ENCODE results near the gene RSL1D1.
A peak's percentile ranks its signal among the peaks of the same experiment; 100 is the strongest.
"Not testable (repeated sequence)": the region's sequence is repeated elsewhere in the genome, so short reads cannot be mapped to it uniquely, and the experiment has no call there.

The RSL1D1 gene

DNA sequence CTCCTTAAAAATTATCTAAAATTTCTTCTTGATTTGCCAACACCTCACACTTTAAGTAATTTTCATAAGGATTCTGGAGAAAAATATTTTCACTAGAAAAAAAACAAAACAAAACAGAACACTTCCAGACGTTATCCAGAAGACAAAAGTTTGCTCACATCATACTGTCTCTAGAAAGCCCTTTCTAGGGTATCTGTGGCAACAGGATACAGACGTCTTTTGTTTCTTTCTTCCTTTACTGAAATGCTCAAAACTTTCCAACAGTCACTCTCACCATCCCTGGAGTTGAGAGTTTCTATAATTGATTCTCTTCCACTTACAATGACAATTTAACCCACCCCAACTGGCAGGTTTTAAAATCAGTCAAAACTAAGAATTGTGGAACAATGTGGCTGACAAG lies 56.9 kb downstream of the RSL1D1 start:
- TF ChIP-seq, protein P1, sequence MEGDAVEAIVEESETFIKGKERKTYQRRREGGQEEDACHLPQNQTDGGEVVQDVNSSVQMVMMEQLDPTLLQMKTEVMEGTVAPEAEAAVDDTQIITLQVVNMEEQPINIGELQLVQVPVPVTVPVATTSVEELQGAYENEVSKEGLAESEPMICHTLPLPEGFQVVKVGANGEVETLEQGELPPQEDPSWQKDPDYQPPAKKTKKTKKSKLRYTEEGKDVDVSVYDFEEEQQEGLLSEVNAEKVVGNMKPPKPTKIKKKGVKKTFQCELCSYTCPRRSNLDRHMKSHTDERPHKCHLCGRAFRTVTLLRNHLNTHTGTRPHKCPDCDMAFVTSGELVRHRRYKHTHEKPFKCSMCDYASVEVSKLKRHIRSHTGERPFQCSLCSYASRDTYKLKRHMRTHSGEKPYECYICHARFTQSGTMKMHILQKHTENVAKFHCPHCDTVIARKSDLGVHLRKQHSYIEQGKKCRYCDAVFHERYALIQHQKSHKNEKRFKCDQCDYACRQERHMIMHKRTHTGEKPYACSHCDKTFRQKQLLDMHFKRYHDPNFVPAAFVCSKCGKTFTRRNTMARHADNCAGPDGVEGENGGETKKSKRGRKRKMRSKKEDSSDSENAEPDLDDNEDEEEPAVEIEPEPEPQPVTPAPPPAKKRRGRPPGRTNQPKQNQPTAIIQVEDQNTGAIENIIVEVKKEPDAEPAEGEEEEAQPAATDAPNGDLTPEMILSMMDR (IDR thresholded peaks at IDR 0.05; ENCODE audit: insufficient read depth, missing control alignments) = no peak
- no peak for DNase-seq (ENCODE audit: insufficient read length, low spot score)
- no peak for FAIRE-seq

DNA sequence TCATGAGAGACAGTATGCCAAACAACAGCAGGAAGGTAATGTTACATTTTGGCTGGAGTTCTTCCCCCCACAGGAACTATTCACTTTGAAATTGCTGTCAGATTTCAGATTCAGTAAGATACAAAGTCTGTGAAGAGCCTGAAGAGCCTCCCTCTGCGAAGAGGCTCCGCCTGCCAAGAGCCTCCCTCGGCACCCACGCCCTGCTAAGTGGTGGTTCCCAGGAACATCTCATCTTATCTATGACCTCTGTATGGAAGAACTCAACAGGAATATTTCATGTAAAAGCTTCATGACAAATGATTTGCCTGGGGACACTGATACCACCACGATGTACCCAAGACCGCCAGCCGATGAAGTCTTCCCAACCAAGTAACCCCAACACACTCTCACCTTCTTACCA lies 57.5 kb downstream of the RSL1D1 start:
- TF ChIP-seq, protein P1 (IDR thresholded peaks at IDR 0.05; ENCODE audit: insufficient read depth, missing control alignments) = no peak
- FAIRE-seq (no peak), DNase-seq (ENCODE audit: insufficient read length, low spot score) (no peak)

DNA sequence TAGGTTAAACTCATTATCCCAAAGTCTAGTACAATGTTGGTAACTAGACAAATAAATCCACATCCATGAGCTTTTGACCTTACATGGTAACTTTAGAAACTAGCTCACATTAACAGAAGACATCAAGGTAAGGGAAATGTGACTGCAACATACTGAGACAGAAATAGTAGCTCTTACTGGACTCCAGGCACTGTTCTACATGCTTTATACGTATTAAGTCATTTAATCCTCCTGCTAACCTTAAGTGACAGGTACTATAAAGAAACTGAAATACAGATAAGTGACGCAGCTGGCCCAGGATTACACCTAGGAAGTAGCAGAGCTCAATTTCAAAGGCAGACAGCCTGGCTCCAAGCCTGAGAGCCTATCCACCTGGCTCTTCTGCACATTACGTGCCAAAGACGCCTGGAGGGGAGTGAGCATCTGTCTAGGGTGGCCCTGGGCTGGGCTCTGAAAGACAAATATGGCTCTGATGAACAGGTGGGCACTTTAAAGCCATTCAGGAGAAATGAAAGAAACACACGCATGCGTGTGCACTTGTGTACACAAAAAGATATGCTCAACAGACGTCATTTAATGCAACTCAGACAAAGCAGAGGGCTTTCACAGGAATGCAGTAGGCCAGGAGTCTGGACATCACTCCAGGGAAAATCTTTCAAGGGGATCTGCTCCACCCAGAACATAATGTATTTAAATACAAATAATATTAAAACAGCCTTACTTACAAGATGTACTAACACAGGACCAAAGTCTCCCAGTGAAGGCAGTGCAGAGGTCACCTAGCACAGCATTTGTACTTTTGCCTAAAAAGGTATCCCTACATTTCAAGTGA lies 58.7 kb downstream of the RSL1D1 start:
- FAIRE-seq = no peak
- peak; percentile 44 for DNase-seq (ENCODE audit: insufficient read length, low spot score)
- TF ChIP-seq, protein P1 (IDR thresholded peaks at IDR 0.05; ENCODE audit: insufficient read depth, missing control alignments) = no peak

DNA sequence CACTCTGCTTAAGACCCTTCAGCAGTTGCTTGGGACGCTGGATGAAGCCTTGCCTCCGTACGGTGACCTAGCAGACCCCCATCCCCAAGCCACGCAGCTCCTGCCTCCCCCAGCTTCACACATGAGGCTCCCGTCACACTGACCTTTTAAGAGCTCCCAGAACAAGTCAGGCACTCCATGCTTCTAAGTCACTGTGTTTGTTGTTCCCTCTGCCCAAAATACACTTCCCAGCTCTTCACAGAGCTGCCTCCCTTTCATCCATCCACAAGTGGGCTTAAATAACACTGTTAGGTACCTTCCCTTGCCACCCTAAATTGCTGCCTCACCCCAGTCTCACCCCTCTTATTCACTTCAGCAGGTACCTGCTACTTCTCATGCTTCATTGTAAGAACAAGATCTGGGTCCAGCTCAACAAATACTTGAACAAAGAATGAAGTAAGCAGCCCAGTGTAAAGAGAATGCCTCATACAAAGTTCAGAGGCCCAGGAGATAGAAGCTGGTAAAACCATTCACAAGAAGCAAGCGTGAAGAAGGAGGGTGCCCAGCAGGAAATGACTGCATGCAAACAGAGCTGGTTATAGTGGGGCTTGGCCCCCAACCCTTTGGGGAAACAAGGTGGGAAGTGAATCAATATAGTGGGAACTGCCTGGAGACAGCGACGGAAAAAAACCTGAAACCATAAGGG lies 60.1 kb downstream of the RSL1D1 start:
- FAIRE-seq (no peak), DNase-seq (ENCODE audit: insufficient read length, low spot score) (no peak)
- TF ChIP-seq, protein P1 (IDR thresholded peaks at IDR 0.05; ENCODE audit: insufficient read depth, missing control alignments) = no peak

DNA sequence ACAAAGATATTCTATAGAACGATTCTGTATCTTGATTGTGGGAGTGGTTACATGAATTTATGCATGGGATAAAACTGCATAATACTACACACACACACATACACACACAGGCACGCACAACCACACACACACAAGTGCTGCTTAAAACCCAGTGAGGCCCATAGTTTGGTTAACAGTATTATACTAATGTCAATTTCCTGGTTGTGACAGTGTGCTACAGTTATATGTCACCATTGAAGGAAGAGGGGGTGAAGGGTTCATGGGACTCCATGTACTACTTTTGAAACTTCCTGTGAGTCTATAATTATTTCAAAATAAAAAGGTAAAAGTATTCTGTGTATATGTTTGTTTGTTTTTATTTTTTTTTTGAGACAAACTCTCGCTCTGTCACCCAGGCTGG lies 62.4 kb downstream of the RSL1D1 start:
- no peak for FAIRE-seq
- TF ChIP-seq, protein P1 (IDR thresholded peaks at IDR 0.05; ENCODE audit: insufficient read depth, missing control alignments) = no peak
- DNase-seq (ENCODE audit: insufficient read length, low spot score) = no peak

DNA sequence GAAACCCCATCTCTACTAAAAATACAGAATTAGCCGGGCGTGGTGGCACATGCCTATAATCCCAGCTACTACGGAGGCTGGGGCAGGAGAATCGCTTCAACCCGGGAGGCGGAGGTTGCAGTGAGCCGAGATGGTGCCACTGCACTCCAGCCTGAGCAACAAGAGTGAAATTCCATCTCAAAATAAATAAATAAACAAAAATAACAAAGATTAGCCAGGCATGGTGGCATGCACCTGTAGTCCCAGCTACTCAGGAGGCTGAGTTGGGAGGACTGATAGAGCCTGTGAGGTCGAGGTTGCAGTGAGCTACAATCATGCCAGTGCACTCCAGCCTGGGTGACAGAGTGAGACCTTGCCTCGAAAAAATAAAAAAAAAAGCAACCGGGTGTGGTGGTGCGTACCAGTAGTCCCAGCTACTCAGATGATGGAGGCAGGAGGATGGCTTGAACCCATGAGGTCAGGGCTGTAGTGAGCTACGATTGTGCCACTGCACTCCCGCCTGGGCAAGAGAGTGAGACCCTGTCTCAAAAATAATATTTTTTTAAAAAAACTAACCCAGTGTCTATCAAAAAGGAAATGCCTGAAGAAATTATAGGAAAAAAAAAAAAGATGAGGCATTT lies 66.3 kb downstream of the RSL1D1 start:
- FAIRE-seq; DNase-seq (ENCODE audit: insufficient read length, low spot score): not testable (repeated sequence)

DNA sequence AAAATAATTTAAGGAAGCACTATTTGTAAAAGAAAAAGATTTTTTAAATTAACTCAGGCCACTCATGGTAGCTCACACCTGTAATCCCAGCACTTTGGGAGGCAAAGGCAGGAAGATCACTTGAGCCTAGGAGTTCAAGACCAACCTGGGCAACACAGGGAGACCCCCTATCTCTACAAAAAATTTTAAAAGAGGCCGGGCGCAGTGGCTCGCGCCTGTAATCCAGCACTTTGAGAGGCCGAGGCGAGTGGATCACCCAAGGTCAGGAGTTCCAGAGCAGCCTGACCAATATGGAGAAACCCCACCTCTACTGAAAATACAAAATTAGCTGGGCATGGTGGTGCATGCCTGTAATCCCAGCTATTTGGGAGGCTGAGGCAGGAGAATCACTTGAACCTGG lies 67.0 kb downstream of the RSL1D1 start:
- not testable (repeated sequence) for FAIRE-seq; DNase-seq (ENCODE audit: insufficient read length, low spot score)

DNA sequence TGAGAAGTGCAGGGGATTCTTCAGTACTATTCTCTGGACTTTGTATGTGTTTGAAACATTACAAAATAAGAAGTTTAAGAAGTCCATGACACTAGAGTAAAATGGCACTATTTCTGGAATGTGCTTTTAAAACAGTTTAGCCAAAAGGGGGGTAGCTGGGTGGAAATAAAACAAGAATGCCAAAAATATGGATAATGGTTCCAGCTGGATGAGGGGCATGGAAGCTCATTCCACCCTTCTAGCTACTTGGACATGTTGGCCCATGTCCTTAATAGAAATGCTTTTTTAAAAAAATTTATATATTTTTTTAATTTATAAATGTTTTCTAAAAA lies 67.3 kb downstream of the RSL1D1 start:
- FAIRE-seq (no peak), DNase-seq (ENCODE audit: insufficient read length, low spot score) (no peak)
- TF ChIP-seq, protein P1 (IDR thresholded peaks at IDR 0.05; ENCODE audit: insufficient read depth, missing control alignments) = no peak
